K562 (cell line): ENCODE measurements around the gene GRB2. TPM values are rescaled to one million over a fixed set of nuclear protein-coding genes. Genes with fewer than 3 reads are reported as not detected.

Source experiments
- CLOCK ChIP-seq: fragments of 250-450 bp; sonication (Bioruptor Pico); IDR thresholded peaks from 2 replicates; pipeline ENCODE4 v1.4.0; 2020; ENCODE audit warnings: mild to moderate bottlenecking, moderate library complexity, borderline replicate concordance
- CREB1 ChIP-seq, 2 experiments: sonication (generic) in 1 of 2; formaldehyde crosslinking in 1 of 2; IDR thresholded peaks; 2 replicates each; pipeline versions ENCODE4 v1.6.1 to v1.8.0; 2012 to 2022; ENCODE audit warnings: inconsistent platforms in 1 of 2, mild to moderate bottlenecking in 1 of 2, missing genetic modification reagents in 1 of 2, moderate library complexity in 1 of 2
- DPF2 ChIP-seq: fragments of 450-650 bp; IDR thresholded peaks from 2 replicates; pipeline ENCODE4 v1.6.1; 2016
- EP300 ChIP-seq: IDR thresholded peaks from 2 replicates; pipeline ENCODE4 v1.6.1; 2012; ENCODE audit warnings: low read length, improper control_type of control experiment
- KAT7 ChIP-seq: sonication (generic); formaldehyde crosslinking; IDR thresholded peaks from 2 replicates; pipeline ENCODE4 v1.8.0; 2022; ENCODE audit warnings: missing genetic modification reagents, mild to moderate bottlenecking, borderline replicate concordance
- MYBL2 ChIP-seq, 2 experiments: fragments of 450-650 bp in 1 of 2; sonication (generic) in 1 of 2; formaldehyde crosslinking in 1 of 2; IDR thresholded peaks; 2 replicates each; pipeline versions ENCODE4 v1.6.1 to v1.8.1; 2017 to 2022; ENCODE audit warnings: borderline replicate concordance in 1 of 2, inconsistent platforms in 1 of 2, low read depth in 1 of 2, mild to moderate bottlenecking in 1 of 2, missing genetic modification reagents in 1 of 2, moderate library complexity in 1 of 2
- SAP30 ChIP-seq: fragments of 200-600 bp; sonication (generic); IDR thresholded peaks from 2 replicates; pipeline ENCODE4 v1.6.1; 2012; ENCODE audit warnings: borderline replicate concordance, low read depth, mild to moderate bottlenecking, moderate library complexity, low read length, control low read depth, inconsistent platforms; ENCODE audit not compliant: insufficient read depth, poor library complexity, severe bottlenecking
- TARDBP ChIP-seq: fragments of 450-650 bp; IDR thresholded peaks from 2 replicates; pipeline ENCODE4 v1.6.1; 2016
- TRIM25 ChIP-seq: fragments of 450-650 bp; IDR thresholded peaks from 2 replicates; pipeline ENCODE4 v1.7.0; 2016; ENCODE audit warnings: borderline replicate concordance
- YBX1 ChIP-seq: fragments of 450-650 bp; IDR thresholded peaks from 2 replicates; pipeline ENCODE4 v1.7.1; 2016; ENCODE audit warnings: mild to moderate bottlenecking
- ZNF311 ChIP-seq: fragments of 250-450 bp; sonication (Bioruptor Pico); IDR thresholded peaks from 2 replicates; pipeline ENCODE4 v1.4.0; 2020; ENCODE audit warnings: mild to moderate bottlenecking, moderate library complexity
- polyA plus RNA-seq, 8 experiments: library from polyadenylated mRNA; depleted of rRNA in 4 of 8; stranded (reverse) in 5 of 8; unstranded in 3 of 8; fragments of >200 nt; fragmentation: Nextera tagmentation in 2 of 8; fragmentation: Illumina TruSeq in 1 of 8; extraction: Ambion mirVana in 2 of 8; extraction: Trizol in 1 of 8; gene quantifications; 2 replicates each; pipeline versions ENCODE4 v1.2.1 to v1.2.3, GENCODE V29; 2011 to 2014; ENCODE audit warnings: inconsistent platforms in 1 of 8, missing spikeins in 1 of 8
- total RNA-seq, 7 experiments: library from RNA; depleted of rRNA in 6 of 7; stranded (reverse); fragments of >200 nt in 6 of 7; fragmentation: Illumina TruSeq in 2 of 7; extraction: Trizol in 2 of 7; gene quantifications; 2 replicates each; pipeline versions ENCODE4 v1.2.1 to v1.2.3, GENCODE V29; 2011 to 2021; ENCODE audit warnings: low replicate concordance in 1 of 7
- TF ChIP-seq, protein P1 (sequence below), 3 experiments: fragments of 200-800 bp in 1 of 3; fragments of 250-450 bp in 1 of 3; fragments of 450-650 bp in 1 of 3; sonication (Bioruptor Pico) in 1 of 3; sonication (Bioruptor generic) in 1 of 3; formaldehyde crosslinking in 1 of 3; IDR thresholded peaks; 2 replicates each; pipeline versions ENCODE4 v1.6.1 to v1.8.0; 2016 to 2022; ENCODE audit warnings: mild to moderate bottlenecking in 2 of 3, missing genetic modification characterization in 2 of 3, missing compliant biosample characterization in 1 of 3, moderate library complexity in 1 of 3
- TF ChIP-seq, protein P2 (sequence below), 3 experiments: fragments of 200-800 bp in 1 of 3; sonication (Bioruptor generic) in 1 of 3; sonication (generic) in 1 of 3; formaldehyde crosslinking in 1 of 3; IDR thresholded peaks; 2 replicates each; pipeline versions ENCODE4 v1.6.1 to v1.8.0; 2016 to 2022; ENCODE audit warnings: mild to moderate bottlenecking in 2 of 3, missing compliant biosample characterization in 2 of 3, missing genetic modification characterization in 2 of 3, missing genetic modification reagents in 1 of 3

The GRB2 gene
- total and polyA plus RNA-seq, 9 of the 15 experiments (the other 6 are each of a cell fraction or from before 2014, with no cell fraction given): 57.2 to 136 (median 84.8) TPM

DNA sequence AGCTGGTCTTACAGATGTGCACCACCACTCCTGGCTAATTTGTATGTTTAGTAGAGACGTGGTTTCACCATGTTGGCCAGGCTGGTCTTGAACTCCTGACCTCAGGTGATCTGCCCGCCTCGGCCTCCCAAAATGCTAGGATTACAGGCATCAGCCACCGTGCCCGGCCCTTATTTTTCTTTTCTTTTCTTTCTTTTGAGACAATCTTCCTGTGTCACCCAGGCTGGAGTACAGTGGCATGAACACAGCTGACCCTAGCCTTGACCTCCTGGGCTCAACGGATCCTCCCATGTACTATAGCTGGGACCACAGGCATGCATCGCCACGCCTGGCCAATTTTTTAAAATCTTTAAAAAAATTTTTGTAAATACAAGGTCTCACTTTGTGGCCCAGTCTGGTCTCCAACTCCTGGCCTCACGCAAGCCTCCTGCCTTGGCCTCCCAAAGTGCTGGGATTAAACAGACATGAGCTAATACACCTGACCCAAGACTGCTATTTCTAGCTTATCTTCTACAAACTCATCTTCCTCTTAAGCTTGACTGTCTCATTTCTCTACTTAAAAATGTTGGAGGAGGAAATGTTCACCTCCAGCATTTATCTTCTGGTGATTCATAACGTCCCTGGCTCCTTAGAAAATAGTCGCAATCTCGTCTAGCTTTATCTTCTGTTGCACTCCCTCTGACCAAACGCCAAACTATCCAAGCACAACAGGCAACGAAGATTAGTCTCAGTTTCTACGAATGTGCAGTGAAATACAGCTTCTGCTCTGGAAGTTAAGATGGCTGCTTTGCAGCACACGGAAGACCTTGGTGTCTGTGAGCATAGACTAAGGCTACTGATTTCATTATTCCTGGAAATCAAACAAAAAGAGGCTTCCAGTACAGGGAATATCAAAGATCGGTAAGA is 42.7 kb upstream of the GRB2 start (continued):
- no peak for TF ChIP-seq CLOCK (CRISPR knock-in tag)
- TF ChIP-seq, protein P1, sequence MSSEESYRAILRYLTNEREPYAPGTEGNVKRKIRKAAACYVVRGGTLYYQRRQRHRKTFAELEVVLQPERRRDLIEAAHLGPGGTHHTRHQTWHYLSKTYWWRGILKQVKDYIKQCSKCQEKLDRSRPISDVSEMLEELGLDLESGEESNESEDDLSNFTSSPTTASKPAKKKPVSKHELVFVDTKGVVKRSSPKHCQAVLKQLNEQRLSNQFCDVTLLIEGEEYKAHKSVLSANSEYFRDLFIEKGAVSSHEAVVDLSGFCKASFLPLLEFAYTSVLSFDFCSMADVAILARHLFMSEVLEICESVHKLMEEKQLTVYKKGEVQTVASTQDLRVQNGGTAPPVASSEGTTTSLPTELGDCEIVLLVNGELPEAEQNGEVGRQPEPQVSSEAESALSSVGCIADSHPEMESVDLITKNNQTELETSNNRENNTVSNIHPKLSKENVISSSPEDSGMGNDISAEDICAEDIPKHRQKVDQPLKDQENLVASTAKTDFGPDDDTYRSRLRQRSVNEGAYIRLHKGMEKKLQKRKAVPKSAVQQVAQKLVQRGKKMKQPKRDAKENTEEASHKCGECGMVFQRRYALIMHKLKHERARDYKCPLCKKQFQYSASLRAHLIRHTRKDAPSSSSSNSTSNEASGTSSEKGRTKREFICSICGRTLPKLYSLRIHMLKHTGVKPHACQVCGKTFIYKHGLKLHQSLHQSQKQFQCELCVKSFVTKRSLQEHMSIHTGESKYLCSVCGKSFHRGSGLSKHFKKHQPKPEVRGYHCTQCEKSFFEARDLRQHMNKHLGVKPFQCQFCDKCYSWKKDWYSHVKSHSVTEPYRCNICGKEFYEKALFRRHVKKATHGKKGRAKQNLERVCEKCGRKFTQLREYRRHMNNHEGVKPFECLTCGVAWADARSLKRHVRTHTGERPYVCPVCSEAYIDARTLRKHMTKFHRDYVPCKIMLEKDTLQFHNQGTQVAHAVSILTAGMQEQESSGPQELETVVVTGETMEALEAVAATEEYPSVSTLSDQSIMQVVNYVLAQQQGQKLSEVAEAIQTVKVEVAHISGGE (CRISPR knock-in tag; IDR thresholded peaks at IDR 0.05): 0 out of 6 replicates have a peak, but pooled peaks of 1 of the 3 experiments have one; percentile 57
- TF ChIP-seq, protein P2, sequence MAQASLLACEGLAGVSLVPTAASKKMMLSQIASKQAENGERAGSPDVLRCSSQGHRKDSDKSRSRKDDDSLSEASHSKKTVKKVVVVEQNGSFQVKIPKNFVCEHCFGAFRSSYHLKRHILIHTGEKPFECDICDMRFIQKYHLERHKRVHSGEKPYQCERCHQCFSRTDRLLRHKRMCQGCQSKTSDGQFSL (CRISPR knock-in tag; IDR thresholded peaks at IDR 0.05): no peak
- TF ChIP-seq, protein P2 (tag; IDR thresholded peaks at IDR 0.05): no peak
- TF ChIP-seq TARDBP: no peak
- no peak for TF ChIP-seq YBX1
- no peak for TF ChIP-seq MYBL2 (IDR thresholded peaks at IDR 0.05; ENCODE audit: low read depth)
- TF ChIP-seq MYBL2 (CRISPR knock-in tag; IDR thresholded peaks at IDR 0.05; ENCODE audit: borderline replicate concordance): no peak
- TF ChIP-seq SAP30: no peak
- TF ChIP-seq ZNF311: no peak
- TF ChIP-seq DPF2: peak; percentile 98
- no peak for TF ChIP-seq KAT7
- TF ChIP-seq TRIM25: no peak
- peak; percentile 87; the same call in 1 of the 2 replicates for TF ChIP-seq EP300
- TF ChIP-seq CREB1 (IDR thresholded peaks at IDR 0.05): peak; percentile 63; the same call in 1 of the 2 replicates
- TF ChIP-seq CREB1 (CRISPR knock-in tag; IDR thresholded peaks at IDR 0.05): no peak
